PFSK-1 (cell line): ENCODE measurements around the gene SSTR3.
A peak's percentile ranks its signal among the peaks of the same experiment; 100 is the strongest.

Source experiments
- FOXP2 ChIP-seq: optimal IDR thresholded peaks from 2 replicates; pipeline ENCODE3; 2011; ENCODE audit warnings: borderline replicate concordance, control low read depth, inconsistent platforms; ENCODE audit not compliant: insufficient read depth; ENCODE audit errors: extremely low read length, extremely low read depth
- POLR2AphosphoS5 ChIP-seq: IDR thresholded peaks from 2 replicates; pipeline ENCODE4 v1.6.1; 2012; ENCODE audit warnings: low read depth, mild to moderate bottlenecking, control low read depth, low read length, moderate library complexity
- SIN3A ChIP-seq: IDR thresholded peaks from 2 replicates; pipeline ENCODE4 v1.6.1; 2012; ENCODE audit warnings: mild to moderate bottlenecking, low read length, moderate library complexity, borderline replicate concordance; ENCODE audit not compliant: insufficient read depth
- TAF1 ChIP-seq: IDR thresholded peaks from 2 replicates; pipeline ENCODE4 v1.6.1; 2012; ENCODE audit warnings: low read length, control low read depth, borderline replicate concordance; ENCODE audit not compliant: insufficient read depth
- TF ChIP-seq, protein P1 (sequence below), 2 experiments: IDR thresholded peaks; 2 replicates each; pipeline versions ENCODE4 v1.6.1 to v1.8.0; 2011 to 2012; ENCODE audit warnings: low read depth in 2 of 2, low read length in 2 of 2, control low read depth in 1 of 2, inconsistent platforms in 1 of 2, mild to moderate bottlenecking in 1 of 2, moderate library complexity in 1 of 2; ENCODE audit not compliant: insufficient read depth in 1 of 2

Gene SSTR3

DNA sequence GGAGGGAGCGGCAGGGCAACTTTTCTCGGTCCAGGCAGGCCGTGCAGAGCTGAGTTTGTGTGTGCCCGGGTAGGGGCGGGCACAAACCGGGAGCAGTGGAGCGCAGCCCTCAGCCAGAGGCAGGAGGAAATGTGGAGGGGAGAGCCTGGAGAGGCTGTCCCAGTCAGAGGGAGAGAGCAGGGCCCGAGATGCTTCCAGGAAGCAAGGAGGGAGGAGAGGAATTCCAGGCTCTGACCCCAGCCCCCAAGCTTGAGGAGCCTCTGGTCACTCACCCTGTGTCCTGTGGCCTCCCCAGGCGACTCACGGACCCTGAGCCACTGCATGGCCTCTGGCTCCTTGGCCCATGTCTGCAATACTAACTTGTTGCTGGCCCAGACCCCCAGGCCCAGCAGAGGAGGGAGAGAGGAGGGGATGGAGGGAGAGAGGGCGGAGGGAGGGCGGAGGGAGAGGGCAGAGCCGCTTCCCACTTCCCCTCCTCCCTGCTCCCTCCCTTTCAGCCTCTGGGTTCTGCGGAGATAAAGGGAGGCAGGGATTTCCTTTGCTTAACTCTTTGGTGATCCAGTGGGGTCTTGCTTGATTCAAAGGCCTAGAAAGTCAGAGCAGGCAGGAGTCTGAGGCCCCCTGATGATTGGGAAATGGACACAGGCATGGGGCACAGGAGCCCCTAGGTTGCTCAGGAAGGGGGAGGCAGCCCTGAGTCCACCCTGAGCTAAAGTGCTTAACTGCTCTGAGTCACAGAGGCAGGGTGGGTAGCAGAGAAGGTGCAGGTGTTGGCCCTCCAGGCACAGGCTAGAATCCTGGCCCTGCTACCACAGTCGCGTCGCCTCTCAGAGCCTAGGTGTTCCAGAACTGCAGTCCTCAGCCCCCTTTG lies 24.2 kb downstream of the SSTR3 start, which contains the start of gene C1QTNF6:
TSS of gene C1QTNF6 (minus strand) at position 357 of the 871 bp plus-strand sequence. CDS start at position 323, 34 bp downstream.
- peak; percentile 70; the same call in 1 of the 2 replicates for TF ChIP-seq TAF1
- no peak for TF ChIP-seq FOXP2
- peak; percentile 97 for TF ChIP-seq POLR2AphosphoS5
- TF ChIP-seq SIN3A: no peak
- TF ChIP-seq, protein P1, sequence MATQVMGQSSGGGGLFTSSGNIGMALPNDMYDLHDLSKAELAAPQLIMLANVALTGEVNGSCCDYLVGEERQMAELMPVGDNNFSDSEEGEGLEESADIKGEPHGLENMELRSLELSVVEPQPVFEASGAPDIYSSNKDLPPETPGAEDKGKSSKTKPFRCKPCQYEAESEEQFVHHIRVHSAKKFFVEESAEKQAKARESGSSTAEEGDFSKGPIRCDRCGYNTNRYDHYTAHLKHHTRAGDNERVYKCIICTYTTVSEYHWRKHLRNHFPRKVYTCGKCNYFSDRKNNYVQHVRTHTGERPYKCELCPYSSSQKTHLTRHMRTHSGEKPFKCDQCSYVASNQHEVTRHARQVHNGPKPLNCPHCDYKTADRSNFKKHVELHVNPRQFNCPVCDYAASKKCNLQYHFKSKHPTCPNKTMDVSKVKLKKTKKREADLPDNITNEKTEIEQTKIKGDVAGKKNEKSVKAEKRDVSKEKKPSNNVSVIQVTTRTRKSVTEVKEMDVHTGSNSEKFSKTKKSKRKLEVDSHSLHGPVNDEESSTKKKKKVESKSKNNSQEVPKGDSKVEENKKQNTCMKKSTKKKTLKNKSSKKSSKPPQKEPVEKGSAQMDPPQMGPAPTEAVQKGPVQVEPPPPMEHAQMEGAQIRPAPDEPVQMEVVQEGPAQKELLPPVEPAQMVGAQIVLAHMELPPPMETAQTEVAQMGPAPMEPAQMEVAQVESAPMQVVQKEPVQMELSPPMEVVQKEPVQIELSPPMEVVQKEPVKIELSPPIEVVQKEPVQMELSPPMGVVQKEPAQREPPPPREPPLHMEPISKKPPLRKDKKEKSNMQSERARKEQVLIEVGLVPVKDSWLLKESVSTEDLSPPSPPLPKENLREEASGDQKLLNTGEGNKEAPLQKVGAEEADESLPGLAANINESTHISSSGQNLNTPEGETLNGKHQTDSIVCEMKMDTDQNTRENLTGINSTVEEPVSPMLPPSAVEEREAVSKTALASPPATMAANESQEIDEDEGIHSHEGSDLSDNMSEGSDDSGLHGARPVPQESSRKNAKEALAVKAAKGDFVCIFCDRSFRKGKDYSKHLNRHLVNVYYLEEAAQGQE (IDR thresholded peaks at IDR 0.05; ENCODE audit: insufficient read depth in 1 of 2, low read depth in 2 of 2, low read length in 2 of 2): 0 out of 4 replicates have a peak, but pooled peaks of 1 of the 2 experiments have one; percentile 7

DNA sequence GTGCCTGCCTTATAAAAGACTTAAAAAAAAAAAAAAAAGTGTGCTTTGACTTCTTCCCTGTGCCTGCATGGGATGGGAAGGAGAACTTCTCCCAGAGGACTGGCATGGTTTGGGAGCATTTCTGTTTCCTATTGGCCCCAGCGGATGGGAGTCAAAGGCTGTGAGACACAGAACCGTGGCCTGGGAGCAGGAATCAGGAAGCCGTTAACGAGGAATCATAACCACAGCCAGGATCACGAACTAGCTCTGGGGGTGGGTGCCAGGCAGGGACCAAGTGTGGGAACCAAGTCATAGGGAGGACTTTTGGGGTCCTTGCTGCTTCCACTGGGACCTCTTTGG lies 24.8 kb downstream of the SSTR3 start:
- TF ChIP-seq, protein P1 (IDR thresholded peaks at IDR 0.05; ENCODE audit: insufficient read depth in 1 of 2, low read depth in 2 of 2, low read length in 2 of 2): no peak
- no peak for TF ChIP-seq POLR2AphosphoS5
- TF ChIP-seq FOXP2: no peak
- TF ChIP-seq TAF1: no peak
- TF ChIP-seq SIN3A: no peak

DNA sequence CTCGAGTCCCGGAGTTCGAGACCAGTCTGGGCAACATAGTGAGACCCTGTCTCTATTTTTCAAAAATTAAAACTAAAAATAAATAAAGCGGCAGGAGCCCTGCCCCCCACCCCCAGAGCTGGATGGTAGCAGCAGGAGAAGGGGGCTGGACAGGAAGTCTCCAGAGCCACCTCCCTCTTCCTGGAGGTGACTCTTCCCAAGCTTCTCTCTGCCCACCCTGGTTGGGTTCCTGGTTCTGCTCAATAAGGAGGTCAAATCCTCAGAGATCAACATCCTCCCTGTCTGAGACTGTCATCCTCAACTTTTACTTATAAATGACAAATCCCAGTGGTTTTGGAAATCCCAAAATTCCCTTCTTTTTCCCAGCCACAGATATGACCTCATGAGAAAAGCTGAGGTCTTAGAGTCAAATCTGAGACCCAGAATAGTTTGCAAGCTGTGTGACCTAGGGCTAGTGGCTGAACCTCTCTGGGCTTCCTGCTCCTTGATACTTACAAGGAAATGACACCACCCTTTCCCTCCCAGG lies 25.2 kb downstream of the SSTR3 start:
- TF ChIP-seq, protein P1 (IDR thresholded peaks at IDR 0.05; ENCODE audit: insufficient read depth in 1 of 2, low read depth in 2 of 2, low read length in 2 of 2): 0 out of 4 replicates have a peak, but pooled peaks of 1 of the 2 experiments have one; percentile 7
- 0 out of 2 replicates have a peak, but pooled peaks have one; percentile 58 for TF ChIP-seq TAF1
- no peak for TF ChIP-seq SIN3A

DNA sequence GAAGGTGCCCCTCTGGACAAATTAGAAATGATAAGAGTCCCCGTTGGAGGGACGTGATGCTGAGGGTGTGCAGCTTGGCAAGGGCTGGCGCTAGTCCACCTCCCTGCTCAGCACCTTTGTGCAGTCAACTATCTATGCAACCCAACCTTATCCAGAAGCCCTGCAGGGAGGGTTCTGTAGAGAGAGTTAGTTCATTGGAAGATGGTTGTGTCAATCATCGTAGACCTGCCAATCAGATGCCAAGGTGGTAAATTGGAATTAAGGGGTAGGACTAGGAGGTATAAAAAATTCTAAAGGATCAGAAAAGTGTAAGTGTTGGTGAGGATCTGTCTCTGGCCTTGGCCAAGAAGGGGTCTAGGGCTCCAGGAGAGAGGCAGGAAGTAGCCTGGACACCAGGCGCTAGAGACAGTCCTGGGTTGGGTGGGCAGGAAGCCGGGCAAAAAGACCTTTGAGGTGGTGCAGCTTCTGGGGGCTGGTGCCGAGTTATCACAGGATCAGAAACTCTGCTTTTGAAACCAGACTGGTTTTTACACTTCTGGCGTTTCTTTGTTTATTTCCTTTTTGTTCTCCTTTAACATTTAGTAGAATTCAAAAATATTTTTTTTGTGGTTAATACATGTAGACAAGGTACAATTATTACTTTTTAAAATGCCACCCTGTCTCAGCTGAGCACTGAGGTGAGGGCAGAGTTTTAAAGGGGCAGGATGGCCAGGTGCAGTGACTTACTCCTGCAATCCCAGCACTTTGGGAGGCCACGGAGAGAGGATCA lies 25.9 kb downstream of the SSTR3 start:
- TF ChIP-seq, protein P1 (IDR thresholded peaks at IDR 0.05; ENCODE audit: insufficient read depth in 1 of 2, low read depth in 2 of 2, low read length in 2 of 2): no peak
- no peak for TF ChIP-seq TAF1
- TF ChIP-seq FOXP2: no peak
- no peak for TF ChIP-seq SIN3A
- no peak for TF ChIP-seq POLR2AphosphoS5
